G401 (cell line): Measurements from ENCODE around the gene SIRT7. TPM values are rescaled to one million over a fixed set of nuclear protein-coding genes. Genes with fewer than 3 reads are reported as not detected.
A peak's percentile ranks its signal among the peaks of the same experiment; 100 is the strongest.

ENCODE experiments used
- DNase-seq: peaks from one replicate; pipeline ENCODE4 v3.0.0-alpha.2; 2015; ENCODE audit warnings: low spot score
- in situ Hi-C: cut with HindIII; loops from 2 replicates; pipeline ENCODE4 v1.10.0; 2016; ENCODE audit warnings: low sequenced_read_pairs, mixed read lengths
- total RNA-seq: library from RNA; depleted of rRNA; stranded (reverse); fragments of >200 nt; shearing (Covaris generic); gene quantifications from 2 replicates; pipeline ENCODE4 v1.2.3, GENCODE V29; 2014

SIRT7 gene
- total RNA-seq, 1 experiment from 2014 or later = 15.4 TPM

DNA sequence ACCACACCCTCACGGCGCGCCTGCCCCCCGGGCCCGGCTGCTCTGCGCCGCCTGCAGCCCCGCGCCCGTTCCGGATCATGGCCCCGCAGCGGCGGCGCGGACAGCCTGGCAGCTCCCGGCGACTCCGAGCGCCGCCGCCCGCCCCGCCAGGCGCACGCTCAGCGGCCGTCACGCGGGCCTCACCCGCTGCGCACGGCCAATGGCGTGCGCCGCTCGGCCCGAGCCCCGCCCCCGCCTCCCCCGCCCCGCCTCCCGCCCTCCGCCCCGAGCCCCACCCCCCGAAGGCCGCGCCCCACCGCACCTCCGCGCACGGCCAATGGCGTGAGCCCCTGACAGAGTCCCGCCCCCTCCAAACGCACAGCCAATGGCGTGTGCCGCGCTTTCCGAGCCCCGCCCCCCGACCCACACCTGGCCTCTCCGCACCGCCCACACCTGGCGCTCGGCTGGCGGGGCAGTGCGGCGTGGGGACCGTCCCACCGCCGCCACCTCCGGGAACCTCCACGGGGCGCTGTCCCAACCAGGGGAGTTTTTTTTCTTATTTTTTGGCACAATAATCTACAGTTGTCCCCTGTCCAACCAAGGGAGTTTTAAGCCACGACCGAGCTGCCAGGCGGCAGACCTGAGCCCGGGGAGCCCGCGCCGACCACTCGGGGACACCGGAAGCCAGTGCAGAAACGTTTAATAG is 6.6 kb downstream of the SIRT7 start, which contains the start of gene PCYT2:
TSS of gene PCYT2 (minus strand) at position 123 of the 685 bp plus-strand sequence. CDS start at position 79, 44 bp downstream.
- in situ Hi-C loops = no loop called here

DNA sequence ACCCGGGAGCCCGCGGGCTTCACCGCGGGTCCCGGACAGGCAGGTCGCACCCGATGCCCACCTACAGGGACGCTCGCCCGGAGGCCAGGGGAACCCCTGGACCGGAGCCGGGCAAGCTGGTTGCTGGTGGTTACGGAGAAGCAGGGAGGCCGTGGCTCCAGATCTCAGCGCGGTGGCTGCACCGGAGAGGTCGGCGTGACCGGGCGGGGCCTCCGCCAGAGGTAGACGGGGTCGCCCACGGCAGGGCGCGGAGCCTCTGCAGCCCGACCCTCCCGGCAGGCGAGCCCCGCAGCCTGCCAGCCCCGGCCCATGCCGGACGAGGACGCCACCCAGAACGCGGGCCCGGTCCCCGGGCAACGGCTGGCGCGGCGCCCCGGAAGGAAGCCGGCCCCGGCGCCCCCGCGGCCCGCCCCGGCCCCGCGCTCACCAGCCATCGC is 7.1 kb downstream of the SIRT7 start:
- no peak for DNase-seq
- in situ Hi-C loops = no loop called here

More for the DNA sequence above, 6.6 kb downstream of the SIRT7 start, which contains the start of gene PCYT2:
- DNase-seq = peak; percentile 93

DNA sequence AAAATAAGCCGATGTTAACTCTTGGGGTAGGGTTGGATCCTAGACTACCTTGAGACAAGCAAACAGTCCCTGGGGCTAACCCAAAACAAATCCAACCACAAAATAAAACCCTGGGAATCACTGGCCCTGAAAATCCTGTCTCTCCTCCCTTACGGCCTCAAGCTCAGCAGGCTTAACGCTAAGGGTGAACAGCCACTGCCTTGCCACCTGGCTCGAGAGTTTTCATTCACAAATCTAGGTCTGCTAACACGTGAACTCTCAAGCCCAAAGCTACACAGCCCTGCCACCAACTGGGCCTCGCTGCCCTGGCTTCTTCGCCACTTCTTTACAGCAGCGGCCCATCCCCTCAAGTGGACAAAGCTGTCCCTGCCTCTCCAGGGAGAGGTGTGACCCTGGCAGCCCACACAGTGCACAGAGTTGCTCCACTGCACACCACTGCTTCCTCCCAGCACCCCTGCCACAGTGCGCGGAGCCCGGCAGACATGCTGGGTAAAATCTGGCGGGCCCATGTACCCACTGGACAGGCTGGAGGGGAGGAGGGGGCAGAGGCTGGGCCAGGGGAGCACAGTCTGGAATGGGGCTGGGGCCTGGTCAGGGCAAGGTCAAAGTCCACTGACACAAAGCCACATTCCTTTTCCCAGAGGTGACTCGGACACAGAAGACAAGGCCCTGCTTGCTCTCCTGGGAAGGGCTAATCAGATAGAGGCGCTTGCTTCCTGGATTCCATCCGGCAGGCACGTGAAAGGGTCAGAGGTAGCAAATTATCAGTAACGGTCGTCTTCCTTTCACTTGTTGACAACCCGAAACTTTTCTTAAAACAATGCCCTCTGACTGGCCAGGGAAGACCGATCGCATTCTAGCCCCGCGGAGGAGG is 7.8 kb downstream of the SIRT7 start:
- in situ Hi-C loops = no loop called here
- DNase-seq = peak; percentile 64

DNA sequence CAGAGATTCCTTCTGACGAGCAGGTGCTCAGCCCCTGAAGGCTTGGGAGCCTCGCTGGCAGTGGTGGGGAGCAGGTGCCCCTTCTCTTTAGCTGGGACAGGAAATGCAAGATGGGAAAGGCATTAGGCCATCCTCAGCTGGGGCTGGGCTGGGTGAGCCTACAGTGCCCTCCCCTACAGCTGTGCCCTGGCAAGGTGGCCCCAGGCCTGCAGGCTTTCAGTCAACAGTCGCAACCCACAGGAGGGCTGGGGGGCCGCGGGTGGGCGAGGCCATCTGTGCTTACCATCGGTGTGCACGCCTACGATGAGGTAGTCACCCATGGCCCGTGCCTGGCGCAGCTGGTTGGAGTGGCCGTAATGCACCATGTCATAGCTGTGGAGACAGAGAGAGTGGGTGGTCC is 8.7 kb downstream of the SIRT7 start:
- in situ Hi-C loops = no loop called here
- no peak for DNase-seq

DNA sequence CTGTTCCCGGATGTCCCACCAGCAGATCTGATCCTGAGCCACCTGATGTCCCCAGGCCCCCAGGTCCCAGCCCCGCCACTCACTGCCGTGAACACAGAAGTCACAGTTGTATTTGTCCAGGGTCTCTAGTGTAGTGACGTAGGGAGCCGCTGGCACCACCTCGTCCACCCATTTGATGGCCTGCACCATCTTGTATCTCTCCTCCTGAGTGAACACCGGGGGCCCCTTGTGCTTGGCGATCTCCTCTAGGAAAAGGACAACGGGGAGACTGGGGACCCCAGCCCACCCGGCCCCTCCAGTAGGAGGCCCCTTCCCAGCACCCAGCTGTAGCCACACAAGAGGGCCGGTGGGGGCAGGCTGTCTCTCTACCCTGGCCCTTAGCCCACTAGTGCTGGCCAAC is 9.2 kb downstream of the SIRT7 start:
- in situ Hi-C loops = no loop called here
- no peak for DNase-seq

DNA sequence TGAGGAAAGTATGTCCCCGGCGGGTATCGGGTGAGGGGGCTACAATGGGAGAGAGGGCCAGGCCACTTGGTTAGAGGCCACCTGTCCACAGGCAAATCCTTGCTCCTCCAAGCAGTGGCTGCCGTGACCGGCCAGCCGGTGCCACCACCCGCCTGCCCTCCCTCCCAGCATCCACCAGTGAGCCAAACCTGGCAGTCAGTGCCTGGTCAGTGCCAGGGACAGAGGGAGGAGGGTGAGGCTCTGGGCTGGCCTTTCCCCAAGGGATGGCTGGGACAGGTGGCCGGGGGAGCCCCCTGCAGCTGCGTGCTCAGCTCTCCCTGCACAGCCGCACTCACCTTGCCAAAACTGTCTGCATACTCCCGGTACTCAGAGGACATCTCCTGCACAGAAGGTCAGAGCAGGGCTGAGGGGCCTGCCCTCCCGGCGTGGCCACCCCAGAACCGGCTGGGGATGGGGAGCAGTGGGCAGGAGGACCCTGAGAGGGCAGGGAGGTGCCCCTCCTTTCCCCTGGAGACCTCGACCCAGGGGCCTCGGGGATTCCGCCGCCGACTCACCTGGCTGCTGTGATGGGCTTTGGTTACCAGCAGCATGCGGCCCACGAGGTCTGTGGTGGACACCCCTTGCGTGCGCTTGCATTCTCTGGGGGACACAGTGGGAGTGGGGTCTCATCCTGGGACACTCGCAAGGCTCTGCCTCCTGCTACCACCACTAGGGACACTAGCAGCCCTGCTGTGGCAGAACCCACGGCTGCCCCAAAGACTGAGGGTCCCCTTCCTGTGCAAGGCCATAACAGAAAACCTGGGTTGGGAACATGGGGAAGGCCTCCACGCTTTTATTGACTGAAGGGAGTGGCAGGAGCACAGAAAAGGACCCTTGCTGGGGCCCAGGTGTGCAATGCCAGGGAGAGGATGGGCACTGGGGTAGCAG is 10.5 kb downstream of the SIRT7 start:
- in situ Hi-C loops = no loop called here
- DNase-seq = peak; percentile 84

DNA sequence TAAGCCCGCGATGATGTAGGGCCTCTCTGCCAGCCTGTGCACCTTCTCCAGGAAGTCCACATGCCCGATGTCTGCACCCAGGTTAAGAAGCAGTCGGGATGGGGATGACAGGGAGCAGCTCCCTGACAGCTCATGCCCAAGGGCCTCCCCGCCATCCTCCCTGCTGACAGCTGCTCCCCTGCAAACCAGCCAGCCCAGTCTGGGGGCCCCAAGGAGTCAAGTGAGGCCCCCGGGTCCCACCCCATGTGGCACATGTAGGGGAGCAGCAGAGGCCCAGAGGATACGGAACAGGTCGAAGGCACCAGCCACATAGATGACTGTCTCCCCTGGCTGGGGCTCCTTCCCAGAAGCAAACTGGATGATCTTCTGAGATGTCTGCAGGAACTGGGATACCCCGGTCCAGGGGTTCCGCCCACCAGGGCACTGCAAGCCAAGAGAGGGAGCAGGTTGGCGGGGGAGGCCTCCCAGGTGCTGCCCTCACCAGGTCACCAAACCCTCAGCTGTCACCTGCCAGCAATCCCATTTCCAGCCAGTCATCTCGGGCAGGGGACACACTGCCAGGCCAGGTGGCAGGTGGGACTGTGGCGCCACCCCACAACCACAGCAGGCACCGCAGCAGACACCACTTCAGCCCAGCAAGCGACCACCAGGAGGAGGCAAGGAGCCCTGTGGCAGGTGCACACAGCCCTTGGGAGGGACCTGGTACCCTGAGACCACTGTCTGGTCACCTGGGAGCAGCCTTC is 11.3 kb downstream of the SIRT7 start:
- in situ Hi-C loops = no loop called here
- DNase-seq = no peak

DNA sequence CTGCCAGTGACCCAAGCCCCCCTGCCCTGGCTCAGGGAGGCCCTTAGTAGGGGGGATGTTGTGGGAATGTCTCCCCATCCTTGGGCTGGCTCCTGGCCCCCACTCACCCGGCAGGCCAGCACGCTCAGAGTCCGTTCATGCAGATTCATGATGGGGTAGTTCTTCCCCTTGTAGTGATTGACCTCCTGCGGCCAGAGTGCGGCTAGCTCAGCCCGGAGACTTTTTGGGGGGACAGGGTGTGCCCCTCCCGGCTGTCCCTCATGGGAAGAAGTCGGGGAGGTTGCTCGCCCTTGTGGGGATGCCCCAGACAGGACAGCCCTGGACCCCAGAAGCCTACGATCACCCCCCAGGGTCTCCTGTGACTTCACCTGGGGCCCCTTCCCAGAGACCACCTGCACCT is 12.0 kb downstream of the SIRT7 start:
- DNase-seq = no peak
- in situ Hi-C loops = no loop called here

DNA sequence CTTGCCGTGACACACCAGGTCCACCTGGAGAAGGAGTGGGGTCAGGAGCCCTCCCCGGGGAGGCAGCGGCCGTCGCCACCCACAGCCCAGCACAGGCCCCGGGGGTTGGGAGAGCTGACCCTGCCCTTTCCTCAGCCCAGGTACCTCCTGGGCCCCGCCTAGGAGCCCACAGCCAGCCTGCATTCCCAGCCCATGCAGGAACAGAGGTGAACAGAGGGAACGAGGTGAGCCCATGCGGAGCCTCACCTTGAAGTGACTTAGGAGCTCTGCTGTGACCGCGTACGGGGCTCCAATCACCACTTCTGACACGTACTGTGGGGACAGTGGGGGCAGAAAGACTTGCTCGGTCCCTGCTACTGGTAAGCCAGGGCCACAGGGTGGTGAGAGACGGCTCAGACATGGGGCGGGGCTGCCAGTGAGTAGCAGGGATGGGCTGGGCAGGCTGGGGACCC is 12.5 kb downstream of the SIRT7 start:
- no peak for DNase-seq
- in situ Hi-C loops = no loop called here

DNA sequence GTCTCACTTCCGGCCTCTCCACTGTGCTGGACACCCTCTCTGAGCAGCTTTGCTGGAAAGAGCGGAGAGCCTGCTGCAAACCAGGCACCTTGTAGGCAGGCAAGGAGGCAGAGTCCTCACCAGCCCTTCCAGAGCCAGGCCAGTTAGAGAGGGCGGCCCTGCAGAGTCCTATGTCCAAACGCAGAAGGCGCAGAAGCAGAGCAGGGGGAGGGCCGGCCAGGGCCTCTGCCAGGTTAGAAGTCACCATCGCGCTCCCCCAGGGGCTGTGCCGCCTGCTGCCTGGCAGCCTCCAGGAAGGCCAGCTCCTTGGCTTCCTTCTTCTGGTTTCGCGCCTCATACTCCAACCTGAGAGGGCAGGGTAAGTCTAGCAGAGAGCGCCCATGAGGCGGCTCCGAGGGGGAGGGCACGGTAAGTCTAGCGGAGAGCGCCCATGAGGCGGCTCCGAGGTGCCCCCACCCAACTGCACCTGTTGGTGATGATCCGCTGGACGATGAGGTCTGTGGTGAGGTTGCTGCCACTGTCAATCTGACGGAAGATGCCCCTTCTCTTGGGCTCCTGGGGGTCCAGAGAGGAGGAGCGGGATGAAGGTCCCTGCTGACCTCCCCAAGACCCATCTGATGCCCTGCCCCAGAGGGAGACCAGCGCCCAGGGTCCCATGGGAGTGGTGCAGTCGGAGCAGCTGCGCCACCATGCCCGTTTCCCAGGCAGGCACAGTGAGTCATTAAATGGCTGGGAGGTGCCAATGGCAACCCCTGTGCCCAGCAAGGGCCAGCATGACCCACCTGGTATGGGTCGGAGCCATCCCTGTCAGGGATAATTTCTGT is 13.2 kb downstream of the SIRT7 start:
- in situ Hi-C loops = no loop called here
- DNase-seq = no peak

DNA sequence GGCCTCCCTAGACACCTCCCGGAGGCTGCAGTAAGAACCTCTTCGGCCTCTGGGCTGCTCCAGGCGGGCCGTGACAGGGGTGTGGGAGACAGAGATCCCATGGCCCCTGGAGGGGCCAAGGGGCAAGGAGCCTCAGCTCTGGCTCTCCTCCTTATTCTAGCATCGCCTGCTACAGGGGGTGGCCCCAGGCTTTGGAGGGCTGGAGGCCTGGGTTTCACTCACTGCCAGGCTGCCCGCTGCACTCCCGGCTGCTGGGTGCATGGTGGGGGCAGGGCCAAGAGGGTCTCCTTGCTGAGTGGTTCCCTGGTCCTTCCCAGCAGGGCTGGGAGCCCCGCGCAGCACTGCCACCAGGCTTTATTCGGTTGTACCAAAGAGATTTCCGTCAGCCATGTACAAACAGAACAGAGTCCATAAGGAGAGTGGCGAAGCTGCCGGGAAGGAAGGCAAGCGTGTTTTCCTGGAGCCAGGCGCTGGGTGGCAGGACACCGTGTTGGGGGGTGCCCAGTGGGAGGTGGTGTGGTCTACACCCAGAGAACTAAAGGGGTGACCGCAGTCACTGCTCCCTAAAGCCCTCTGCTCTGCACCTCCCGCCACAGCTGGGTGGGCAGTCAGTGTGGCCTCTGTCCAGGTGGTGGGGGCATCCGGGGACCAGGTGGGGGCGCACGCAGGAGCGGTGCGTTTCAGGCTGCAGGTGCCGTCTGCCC is 13.9 kb downstream of the SIRT7 start:
- no peak for DNase-seq
- in situ Hi-C loops = no loop called here

DNA sequence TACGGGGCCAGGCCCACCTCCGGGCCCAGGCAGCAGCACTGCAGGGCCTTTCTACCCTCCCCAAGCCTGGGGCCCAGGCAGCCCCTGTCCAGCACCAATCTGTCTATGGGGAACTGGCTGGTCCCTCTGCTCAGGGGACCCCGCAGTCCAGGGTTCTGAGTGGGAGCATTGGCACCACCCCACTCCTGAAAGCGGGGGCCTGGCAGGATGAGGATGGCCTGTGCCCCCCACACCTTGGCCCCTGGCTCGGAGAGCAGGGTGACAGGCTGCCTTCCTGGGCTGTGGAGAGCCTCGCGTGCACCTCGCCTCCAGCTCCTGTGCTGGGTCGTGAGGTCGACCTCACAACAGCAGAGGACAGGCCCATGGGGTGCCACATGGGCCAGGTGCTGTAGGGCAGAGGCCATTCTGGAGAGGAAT is 14.6 kb downstream of the SIRT7 start:
- in situ Hi-C loops = no loop called here
- no peak for DNase-seq

DNA sequence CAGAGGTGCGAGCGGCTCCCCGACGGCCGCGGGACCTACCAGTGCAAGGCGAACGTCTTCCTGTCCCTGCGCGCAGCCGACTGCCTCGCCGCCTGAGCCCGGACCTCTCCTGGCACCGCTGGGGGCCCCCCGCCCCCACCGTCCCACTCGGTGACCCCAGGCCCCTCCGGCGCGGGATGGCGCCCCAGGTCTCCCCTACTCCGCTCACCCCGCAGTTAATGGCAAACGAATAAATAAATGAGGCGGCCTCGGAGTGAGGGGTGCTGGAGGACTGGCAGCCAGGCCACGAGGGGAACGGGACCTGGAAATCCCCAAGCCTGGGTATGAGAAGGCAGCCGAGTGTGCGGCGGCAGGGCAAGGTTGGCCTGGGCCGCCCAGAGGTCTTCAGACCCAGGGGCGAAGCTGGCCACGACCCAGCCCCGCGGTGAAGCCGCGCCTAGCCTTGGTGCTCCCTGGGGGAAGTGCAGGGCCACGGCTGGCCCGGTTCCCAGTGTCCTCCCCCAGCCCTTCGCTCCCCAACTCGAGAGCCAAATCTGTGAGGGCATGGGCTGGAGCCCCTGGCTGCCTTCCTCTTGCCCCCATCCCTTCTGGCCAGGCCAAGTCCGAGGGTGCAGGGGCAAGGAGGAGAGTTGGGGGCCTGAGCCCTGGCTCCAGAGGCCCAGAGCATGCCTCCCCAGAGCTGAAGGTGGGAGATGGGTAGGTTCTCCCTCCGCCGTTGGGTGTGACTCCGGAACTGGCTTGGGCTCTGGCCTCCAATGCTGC is 15.1 kb downstream of the SIRT7 start:
- in situ Hi-C loops = no loop called here
- DNase-seq = no peak

DNA sequence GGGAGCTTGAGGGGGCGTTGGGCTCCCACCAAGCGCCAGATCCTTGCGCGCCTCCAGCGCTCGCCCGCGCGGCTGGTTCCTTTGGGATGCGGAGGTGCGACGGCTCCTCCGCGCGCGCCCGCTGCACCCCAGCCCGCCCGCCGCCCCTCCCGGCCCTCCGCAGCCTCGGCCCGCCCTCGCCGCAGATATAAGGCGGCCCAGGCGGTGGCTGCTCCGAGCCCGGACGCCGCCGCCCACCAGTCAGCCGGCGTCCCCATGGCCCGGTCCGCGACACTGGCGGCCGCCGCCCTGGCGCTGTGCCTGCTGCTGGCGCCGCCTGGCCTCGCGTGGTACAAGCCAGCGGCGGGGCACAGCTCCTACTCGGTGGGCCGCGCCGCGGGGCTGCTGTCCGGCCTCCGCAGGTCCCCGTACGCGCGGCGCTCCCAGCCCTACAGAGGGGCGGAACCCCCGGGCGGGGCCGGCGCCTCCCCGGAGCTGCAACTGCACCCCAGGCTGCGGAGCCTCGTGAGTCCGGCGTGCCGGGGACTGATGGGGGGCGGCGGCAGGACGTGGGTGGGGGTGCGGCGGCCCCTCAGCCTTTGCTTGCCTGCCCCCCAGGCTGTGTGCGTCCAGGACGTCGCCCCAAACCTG is 15.8 kb downstream of the SIRT7 start, which contains the start of gene NPB:
TSS of gene NPB (plus strand) at position 216 of the 630 bp plus-strand sequence. CDS start at position 256, 40 bp downstream.
- no peak for DNase-seq
- in situ Hi-C loops = no loop called here

DNA sequence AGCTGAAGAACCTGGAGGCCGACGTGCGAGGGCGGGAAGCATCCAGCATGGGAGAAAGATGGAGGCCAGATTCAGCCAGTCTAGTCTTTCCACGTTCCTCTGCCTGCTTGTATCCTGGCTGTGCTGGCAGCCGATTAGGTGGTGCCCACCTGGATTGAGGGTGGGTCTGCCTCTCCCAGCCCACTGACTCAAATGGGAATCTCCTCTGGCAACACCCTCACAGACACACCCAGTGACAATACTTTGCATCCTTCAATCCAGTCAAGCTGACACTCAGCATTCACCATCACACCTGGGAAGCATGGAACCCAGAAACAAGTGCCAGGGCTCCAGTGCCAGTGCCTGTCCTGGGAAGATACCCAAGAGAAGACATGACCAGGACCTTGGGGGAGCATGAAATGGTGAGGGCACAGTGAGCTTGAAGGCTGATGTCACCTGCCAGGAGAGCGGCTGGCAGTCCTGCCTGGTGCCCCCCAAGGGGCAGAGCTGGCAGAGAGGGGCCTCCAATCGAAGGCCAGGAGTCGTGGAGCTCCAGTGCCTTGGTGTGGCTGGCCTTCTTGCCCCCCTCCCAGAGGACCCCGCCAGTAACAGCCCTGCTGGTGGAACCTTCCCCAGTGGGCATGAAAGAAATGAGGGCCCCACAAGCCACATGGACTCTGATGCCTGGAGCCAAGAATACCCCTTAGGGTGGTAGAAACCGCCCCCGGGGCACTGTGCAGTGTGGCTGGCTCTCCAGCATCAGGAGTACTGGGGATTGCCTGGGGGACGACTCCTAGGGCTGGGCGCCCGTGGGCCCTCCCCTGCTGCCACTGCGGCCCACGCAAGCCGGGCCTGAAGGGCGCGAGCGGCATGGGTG is 16.6 kb downstream of the SIRT7 start:
- in situ Hi-C loops = no loop called here
- no peak for DNase-seq
